Fibroblast of lung (primary cell): ENCODE measurements around the gene ZNF324B.

Experiments
- CTCF ChIP-seq, 2 donors: IDR thresholded peaks in 1 of 2; conservative IDR thresholded peaks in 1 of 2; 1 replicate in 1 of 2; 2 replicates in 1 of 2; pipeline ENCODE4 v1.5.1; 2011 to 2012; ENCODE audit warnings: low read length in 2 of 2, control low read depth in 1 of 2, inconsistent platforms in 1 of 2, low read depth in 1 of 2, mild to moderate bottlenecking in 1 of 2
- EZH2 ChIP-seq: IDR thresholded peaks from 2 replicates; pipeline ENCODE4 v1.5.1; 2012; ENCODE audit warnings: low read length, control low read depth, mild to moderate bottlenecking; ENCODE audit errors: missing control alignments

- TF ChIP-seq CTCF (conservative IDR thresholded peaks at IDR 0.05 in 1 of 2, IDR thresholded peaks at IDR 0.05 in 1 of 2; ENCODE audit: low read depth in 1 of 2, low read length in 2 of 2) (no peak), EZH2 (no peak)
Measured at GRCh38 chr19:58408152-58409009, 43.0 kb upstream of the ZNF324B start, which contains the start of gene ZNF584.
